T-helper 1 cell treated with Interleukin-12 subunit alpha and Interleukin-12 subunit beta and Interleukin-4 antibody, amounts not matched to agents 30 ng/mL and 1 ng/mL, for 36 hours (primary cell): Measurements from ENCODE around the gene DBET. TPM values are rescaled to one million over a fixed set of nuclear protein-coding genes. Genes with fewer than 3 reads are reported as not detected.
"Not testable (repeated sequence)": the region's sequence is repeated elsewhere in the genome, so short reads cannot be mapped to it uniquely, and the experiment has no call there.

Experiments
- intact Hi-C: fragments of 100-400 bp; cut with micrococcal nuclease; formaldehyde crosslinking; loops from one replicate; pipeline ENCODE4 v1.15.1; 2024
- total RNA-seq: library from RNA; stranded (reverse); gene quantifications from 2 replicates; pipeline ENCODE4 v1.2.3, GENCODE V29; 2022

The DBET gene
- total RNA-seq, 1 donor from 2014 or later: not detected

DNA sequence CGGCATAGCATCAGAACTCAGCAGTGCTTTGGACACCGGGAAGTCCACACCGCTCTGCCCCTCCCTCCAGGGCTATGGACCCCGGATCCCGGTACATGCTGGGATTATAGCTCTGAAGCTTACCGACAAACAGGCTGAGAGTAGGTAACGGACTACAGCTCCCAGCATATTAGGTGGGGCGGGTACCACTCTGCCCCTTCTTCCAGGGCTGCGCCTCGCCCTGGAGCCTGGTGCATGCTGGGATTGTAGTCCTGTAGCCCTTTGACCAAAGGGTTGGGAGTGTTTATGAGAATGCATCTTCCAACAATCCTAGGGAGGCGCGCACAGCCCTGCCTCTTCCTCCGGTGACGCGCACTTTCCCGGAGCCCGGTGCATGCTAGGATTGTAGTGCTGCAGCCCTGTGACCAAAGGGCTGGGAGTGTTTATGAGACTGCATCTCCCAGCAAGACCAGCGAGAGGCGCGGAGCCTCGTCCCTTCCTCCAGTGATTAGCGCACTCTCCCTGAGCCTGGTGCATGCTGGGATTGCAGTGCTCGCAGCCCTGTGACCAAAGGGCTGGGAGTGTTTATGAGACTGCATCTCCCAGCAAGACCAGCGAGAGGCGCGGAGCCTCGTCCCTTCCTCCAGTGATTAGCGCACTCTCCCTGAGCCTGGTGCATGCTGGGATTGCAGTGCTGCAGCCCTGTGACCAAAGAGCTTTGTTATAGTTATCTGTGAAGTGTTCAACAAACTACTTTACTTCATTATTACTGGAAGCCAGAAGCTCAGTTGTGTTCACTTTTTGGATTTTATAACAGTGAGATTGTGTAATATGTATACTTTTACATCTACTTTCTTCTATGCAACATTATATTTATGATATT lies 14.7 kb upstream of the DBET start:
- intact Hi-C loops: not testable (repeated sequence)

DNA sequence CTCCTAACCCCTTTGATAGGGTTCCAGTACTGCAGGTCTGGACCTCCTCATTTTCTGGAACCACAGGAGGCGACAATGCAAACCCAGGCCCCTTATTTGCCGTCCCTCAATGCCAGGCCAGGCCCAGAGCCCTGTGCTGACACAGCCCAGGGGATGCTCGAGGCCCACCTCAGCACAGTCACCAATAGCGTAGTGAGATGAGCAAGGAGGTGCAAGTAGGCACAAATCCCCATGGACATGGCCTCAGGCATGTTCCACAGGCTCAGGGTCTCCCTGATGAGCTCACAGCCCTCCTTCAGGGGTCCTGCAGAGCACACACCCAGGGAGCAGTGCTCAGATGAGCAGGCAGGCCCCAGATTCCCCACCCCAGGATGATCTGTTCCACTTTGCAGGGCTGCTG lies 5.3 kb upstream of the DBET start:
- intact Hi-C loops: not testable (repeated sequence)

DNA sequence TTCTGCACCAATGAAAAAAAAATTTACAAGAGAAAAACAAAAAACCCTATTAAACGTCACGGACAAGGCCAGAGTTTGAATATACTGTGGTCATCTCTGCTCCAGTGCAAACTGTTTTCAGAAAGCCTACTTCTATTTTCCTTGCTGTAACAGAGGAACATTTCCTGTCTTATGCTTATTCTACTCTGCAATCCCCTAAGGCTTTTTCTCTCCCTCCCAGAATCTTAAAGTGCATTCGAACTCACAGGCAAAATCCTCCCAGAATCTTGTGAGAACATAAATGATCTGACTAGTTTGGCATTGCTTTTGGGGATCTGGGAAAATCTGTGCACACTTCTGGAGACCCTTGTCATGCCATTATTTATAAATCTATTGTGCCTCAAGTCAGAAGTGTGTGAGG lies 503 bp downstream of the DBET start:
- intact Hi-C loops: not testable (repeated sequence)

DNA sequence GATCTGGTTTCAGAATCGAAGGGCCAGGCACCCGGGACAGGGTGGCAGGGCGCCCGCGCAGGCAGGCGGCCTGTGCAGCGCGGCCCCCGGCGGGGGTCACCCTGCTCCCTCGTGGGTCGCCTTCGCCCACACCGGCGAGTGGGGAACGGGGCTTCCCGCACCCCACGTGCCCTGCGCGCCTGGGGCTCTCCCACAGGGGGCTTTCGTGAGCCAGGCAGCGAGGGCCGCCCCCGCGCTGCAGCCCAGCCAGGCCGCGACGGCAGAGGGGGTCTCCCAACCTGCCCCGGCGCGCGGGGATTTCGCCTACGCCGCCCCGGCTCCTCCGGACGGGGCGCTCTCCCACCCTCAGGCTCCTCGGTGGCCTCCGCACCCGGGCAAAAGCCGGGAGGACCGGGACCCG lies 4.0 kb downstream of the DBET start:
- intact Hi-C loops: not testable (repeated sequence)

DNA sequence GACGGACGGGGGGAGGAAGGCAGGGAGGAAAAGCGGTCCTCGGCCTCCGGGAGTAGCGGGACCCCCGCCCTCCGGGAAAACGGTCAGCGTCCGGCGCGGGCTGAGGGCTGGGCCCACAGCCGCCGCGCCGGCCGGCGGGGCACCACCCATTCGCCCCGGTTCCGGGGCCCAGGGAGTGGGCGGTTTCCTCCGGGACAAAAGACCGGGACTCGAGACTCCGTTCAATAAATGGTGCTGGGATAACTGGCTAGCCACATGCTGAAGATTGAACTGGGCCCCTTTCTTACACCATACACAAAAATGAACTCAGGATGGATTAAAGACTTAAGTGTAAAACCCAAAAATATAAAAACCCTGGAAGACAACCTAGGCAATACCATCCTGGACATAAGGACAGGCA lies 28.8 kb downstream of the DBET start:
- intact Hi-C loops: not testable (repeated sequence)

DNA sequence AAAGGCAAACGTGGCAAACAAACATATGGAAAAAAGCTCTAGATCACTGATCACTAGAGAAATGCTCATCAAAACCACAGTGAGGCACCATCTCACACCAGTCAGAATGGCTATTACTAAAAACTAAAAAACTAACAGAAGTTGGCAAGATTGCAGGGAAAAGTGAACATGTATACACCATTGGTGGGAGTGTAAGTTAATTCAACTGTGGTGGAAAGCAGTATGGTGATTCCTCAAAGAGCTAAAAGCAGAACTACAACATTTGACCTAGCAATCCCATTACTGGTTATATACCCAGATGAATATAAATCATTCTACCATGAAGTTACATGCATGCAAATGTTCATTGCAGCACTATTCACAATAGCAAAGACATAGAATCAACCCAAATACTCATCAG lies 29.7 kb downstream of the DBET start:
- intact Hi-C loops: not testable (repeated sequence)

DNA sequence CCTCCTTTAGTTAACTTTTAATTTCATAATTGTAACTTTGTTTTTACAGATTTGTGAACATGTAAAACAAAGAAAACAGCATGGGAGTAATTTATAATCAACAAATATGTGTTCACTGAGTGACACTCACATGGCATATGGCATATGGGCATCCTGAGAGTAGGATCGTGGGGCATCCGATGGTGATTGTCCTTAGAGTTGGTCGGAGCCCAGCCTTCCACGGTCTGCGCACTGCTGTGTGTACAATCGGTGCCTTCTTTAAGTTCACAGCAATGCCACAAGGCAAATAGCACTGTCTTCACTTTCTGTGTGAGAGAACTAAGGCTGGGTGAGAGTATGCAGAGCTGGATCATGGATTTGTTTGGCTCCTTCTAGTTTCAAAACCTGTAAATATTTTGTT lies 31.0 kb downstream of the DBET start:
- intact Hi-C loops: not testable (repeated sequence)

DNA sequence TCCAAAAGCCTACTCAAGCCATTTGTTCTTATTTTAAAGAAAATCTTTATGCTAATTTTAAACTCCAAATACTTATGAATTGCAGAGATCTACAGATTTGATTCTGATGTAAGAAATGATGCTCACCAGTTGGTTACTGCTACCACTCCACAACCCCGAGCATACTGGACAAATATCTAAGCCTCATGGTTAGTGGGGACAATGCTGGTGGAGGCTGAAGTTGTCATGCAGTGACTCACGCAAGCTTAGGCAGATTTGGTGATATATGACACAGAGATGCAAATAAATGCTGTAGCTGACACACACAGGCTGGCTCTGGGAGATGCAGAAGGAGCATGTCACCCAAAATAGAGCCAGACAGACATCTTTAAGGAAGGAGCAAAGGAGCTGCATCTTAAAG lies 35.3 kb downstream of the DBET start:
- intact Hi-C loops: not testable (repeated sequence)

DNA sequence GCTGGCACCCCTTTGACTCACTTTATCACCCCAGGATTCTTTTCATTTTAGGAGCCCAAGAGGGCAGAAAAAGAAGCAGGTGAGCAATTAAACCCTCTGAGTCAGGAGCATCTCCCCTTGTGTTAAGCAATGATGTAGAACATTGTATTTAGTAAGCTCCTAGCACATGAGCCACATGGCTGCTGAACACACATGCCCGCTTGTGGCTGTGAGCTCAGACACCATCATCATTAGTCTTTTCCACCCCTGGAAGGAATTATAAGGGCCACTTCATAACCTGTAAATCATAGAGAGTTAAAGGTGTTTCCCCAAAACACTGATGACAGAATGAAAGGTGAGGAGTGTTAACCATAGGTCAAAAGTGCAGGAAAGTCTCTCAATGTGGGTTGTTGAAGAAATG lies 37.2 kb downstream of the DBET start:
- intact Hi-C loops: not testable (repeated sequence)

DNA sequence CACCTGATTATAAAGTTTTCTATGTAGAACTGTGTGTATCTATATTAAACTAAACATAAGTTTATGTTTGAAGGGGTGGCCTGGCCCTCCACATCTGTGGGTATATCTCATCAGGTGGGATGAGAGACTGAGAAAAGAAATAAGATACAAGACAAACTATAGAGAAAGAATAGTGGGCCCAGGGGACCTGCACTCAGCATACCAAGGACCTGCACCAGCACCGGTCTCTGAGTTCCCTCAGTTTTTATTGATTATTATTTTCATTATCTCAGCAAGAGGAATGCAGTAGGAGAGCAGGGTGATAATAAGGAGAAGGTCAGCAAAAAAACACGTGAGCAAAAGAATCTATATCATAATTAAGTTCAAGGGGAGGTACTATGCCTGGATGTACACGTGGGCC lies 41.9 kb downstream of the DBET start:
- intact Hi-C loops: not testable (repeated sequence)

DNA sequence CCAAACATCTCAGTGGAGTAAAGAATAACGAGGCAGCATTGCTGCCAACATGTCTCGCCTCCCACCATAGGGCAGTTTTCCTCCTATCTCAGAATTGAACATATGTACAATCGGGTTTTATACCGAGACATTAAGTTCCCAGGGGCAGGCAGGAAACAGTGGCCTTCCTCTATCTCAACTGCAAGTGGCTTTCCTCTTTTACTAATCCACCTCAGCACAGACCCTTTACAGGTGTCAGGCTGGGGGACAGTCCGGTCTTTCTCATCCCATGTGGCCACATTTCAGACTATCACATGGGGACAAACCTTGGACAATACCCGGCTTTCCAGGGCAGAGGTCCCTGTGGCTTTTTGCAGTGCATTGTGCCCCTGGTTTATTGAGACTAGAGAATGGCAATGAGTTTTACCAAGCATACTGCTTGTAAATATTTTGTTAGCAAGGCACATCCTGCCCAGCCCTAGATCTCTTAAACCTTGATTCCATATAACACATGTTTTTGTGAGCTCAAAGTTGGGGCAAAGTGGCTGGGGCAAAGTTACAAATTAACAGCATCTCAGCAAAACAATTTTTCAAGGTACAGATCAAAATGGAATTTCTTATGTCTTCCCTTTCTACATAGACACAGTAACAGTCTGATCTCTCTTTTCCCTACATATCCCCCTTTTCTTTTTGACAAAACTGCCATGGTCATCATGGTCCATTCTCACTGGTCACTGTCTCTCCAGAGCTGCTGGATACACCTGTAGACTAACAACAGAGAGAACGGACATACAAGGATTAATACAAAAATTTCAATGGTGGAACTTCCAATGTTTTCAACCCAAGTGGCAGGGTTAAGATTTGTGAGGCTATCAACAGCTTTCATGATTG lies 42.5 kb downstream of the DBET start:
- intact Hi-C loops: not testable (repeated sequence)

DNA sequence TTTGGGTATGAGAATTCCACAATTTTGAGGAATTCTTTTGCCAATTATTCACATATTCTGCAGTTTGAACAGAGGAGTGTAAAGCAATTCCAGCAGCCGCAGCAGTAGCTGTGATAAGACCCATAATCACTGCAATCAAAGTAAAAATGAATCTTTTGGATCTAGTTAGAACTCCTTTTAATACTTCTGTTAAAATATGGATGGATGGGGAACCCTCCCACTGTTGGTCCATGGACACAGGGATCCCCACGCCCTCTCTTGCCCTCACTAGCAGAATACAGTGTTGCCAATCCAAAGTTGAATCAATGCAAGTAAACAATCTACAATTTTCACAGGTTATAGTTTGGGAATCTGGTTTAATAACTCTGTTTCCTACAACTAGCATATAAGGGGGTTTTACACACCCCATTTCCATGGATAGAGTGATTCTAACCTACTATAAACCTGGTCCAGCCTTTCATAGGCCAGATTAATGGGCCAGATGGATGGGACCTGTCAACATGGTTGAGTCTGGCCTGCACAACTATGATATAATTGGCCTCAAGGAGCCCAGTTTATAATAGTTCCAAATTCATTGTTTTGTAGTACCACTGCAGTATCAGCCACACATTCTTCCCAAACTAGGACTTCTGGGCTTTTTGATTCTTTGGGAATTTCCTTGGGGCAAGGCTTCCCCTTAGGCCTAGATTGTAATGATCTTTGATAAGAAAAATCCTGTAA lies 43.6 kb downstream of the DBET start:
- intact Hi-C loops: not testable (repeated sequence)

DNA sequence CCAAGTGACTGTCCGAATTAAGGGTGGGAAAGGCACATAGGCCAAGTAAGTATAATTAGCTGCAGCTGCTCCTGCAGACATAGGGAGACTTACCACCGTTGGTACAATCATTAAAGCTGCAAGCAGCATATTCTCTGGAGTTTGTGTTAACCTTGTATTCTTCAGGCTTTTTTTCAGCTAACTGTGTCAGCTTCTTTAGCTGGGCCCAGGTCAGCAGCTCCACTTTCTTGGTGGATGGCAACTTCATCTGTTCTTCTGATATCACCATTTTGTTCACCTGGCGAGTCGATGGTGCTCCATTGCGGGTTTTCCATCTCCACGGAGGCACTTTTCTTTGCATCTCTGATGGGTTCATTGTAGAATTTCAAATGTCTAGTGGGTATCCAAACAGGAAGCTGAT lies 44.5 kb downstream of the DBET start:
- intact Hi-C loops: not testable (repeated sequence)

DNA sequence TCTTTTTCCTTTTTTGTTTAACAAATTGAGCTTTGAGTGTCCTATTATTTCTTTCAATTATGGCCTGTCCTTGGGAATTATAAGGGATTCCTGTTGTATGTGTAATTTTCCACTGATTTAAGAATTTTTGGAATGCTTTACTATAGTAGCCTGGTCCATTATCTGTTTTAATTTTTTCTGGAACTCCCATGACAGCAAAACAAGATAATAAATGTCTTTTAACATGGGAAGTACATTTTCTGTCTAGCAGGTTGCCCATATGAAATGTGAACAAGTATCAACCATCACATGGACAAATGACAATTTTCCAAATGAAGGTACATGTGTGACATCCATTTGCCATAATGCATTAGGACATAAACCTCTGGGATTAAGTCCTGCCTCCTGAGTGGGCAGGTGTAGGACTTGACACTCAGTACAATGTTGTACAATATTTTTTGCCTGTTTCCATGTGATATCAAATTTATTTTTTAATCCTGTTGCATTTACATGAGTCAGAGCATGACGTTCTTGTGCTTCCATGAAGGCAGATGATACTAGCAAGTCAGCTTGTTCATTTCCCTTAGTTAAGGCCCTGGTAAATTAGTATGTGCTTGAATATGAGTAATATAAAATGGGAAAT lies 45.2 kb downstream of the DBET start:
- intact Hi-C loops: not testable (repeated sequence)

DNA sequence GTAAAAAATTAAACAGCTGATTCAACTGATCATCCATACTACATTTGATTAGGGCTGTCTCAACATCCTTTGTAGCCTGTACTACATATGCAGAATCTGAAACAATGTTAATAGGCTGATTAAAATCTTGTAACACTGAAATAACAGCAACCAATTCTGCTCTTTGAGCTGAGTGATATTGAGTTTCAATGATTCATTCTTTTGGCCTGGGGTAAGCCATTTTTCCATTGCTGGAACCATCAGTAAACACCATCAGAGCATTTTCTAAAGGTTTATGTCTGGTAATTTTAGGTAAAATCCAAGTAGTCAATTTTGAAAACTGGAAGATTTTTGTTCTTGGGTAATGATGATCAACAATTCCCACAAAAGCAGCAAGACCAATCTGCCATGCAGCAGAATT lies 45.7 kb downstream of the DBET start:
- intact Hi-C loops: not testable (repeated sequence)

DNA sequence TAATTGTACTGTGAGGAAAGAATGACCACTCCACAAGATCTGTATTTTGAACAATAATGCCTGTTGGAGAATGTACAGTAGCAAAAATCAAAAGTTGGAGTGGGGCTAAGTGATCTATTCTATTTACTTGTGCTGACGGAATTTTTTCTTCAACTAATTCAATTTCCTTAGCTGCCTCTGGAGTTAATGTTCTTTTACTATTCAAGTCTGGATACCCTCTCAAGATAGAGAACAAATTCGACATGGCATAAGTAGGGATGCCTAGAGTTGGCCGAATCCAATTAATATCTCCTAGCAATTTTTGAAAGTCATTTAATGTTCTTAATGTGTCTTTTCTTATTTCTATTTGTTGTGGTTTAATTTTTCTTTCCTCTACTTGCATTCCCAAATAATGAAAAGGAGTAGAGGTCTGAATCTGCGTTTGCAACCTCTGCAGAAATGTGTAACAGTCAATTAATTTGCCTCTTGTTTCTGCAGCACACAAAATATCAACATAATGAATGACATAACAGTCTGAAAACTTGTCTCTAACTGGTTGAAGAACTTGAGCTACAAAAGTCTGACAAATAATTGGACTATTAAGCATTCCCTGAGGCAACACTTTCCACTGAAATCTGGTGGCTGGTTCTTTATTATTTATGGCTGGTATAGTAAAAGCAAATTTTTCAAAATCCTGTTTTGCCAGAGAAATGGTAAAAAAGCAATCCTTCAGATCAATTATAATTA lies 46.4 kb downstream of the DBET start:
- intact Hi-C loops: not testable (repeated sequence)

DNA sequence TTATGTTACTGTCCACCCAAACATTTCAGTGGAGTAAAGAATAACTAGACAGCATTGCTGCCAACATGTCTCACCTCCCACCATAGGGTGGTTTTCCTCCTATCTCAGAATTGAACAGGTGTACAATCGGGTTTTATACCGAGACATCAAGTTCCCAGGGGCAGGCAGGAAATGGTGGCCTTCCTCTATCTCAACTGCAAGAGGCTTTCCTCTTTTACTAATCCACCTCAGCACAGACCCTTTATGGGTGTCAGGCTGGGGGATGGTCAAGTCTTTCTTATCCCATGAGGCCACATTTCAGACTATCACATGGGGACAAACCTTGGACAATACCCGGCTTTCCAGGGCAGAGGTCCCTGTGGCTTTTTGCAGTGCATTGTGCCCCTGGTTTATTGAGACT lies 48.6 kb downstream of the DBET start:
- intact Hi-C loops: not testable (repeated sequence)

DNA sequence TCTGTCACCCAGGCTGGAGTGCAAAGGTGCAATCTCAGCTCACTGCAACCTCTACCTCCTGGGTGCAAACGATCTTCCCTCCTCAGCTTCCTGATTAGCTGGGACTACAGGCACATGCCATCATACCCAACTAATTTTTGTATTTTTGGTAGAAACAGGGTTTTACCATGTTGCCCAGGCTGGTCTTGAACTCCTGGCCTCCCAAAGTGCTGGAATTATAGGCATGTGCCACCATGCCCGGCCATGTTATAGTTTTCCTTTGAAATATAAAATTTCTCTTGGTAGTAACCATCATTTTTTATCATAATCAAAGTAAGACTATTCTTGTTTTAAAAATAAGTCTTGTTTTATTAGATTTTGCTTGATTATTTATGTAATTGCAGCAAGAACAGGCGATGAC lies 50.7 kb downstream of the DBET start:
- intact Hi-C loops: not testable (repeated sequence)
